DMS79 (cell line): ENCODE measurements around the gene OTP.

Source experiments
- DNase-seq: peaks from one replicate; lab custom pipeline; 2025; lab: John Stamatoyannopoulos, UW

The OTP gene

DNA sequence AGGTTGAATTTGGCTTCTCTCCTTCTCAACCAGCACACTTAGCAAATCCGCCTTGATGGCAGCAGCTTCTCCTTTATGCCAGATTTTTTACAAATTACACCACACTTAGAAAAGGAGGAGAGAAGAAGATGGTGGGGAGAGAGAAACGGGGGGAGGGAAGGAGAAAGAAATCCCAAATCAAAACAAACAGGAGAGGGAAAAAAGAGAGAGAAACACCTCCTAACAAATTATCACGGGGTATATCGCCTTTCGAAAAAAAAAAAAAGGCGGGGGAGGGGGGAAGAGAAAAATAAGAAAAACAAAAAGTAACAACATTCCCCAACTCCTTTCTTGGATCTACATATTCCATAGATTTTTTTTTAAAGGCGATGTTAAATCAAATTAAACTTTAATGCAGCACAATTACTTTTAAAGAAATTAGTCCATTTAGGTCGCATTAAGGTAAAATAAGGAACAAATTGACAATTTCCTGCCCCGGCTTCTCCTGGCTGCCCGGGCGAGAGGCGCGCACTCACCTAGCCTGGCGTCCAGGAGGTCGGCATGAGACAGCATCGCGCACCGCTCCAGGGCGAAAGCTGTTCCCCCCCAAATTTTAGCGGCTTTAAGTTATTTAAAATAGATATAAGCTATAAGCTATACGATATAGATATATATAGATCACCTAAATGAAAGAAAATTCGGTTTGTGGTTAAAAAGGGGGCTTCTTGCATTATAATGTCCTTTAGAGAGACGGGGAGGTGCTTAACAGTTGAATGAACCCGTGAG, at the start of gene OTP:
TSS of gene OTP (minus strand) at position 716 of the 765 bp plus-strand sequence. CDS start at position 552, 164 bp downstream.
- DNase-seq: no peak

DNA sequence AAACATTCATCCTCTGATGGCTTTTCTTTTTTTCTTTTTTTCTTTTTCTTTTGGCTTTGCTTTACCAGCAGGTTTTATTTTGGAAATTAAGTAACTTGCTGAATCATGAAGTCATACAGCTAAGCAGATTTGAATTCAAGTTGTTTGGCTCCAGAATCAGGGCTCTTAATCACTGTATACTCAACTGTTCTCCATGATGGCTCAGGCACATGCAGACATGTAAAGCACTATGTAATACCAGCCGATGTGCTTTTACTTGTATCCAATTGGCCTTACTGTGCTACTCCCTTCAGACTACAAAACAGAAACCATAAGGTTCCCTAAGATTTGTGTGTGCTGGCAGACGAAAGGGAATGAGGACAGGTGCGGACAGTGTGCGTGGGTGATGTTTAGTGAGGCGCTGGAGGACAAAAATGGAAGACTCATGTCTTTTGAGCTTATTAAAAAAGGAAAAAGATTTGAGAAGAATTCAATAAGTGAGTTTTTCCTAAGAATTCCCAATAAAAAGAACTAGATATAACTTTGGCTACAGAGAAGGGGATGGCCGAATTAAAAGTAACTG, 44.7 kb upstream of the OTP start:
- DNase-seq: no peak

DNA sequence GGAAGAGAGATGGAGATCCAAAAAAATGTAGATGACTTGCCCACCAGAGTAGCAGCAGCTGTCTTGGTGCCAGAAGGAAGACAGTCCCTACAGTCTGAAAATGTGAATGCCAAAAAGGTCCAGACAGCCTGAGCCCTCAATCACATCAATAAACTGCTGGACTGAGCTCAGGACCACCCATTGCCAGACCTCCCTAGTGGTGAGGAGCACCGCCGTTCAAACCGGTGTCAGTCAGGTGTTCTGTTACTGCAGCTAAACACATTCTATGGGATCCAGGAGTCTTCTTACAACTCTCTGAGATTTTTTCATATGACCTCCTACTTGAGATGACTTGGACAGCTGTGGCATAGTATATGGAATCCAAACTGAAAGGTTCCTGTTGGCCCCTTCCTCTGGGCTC, 32.0 kb upstream of the OTP start:
- DNase-seq: no peak

DNA sequence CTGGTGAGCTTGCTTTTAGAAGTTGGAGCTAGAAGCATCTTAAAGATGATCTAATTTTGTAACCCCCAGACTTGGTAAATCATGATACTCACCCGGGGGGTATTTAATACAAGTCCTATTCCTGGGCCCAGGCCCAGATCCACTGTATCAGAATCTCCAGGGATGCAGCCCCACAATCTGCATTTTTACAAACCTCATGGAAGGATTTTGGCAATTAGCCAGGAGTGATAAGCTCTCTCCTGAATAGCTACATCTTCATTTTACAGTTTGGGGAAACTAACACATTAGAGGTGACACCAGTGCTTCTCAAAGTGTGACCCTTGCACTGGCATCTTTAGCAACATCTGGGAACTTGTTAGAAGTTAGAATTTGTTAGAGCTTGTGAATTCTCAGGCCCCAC, 31.2 kb upstream of the OTP start:
- no peak for DNase-seq

DNA sequence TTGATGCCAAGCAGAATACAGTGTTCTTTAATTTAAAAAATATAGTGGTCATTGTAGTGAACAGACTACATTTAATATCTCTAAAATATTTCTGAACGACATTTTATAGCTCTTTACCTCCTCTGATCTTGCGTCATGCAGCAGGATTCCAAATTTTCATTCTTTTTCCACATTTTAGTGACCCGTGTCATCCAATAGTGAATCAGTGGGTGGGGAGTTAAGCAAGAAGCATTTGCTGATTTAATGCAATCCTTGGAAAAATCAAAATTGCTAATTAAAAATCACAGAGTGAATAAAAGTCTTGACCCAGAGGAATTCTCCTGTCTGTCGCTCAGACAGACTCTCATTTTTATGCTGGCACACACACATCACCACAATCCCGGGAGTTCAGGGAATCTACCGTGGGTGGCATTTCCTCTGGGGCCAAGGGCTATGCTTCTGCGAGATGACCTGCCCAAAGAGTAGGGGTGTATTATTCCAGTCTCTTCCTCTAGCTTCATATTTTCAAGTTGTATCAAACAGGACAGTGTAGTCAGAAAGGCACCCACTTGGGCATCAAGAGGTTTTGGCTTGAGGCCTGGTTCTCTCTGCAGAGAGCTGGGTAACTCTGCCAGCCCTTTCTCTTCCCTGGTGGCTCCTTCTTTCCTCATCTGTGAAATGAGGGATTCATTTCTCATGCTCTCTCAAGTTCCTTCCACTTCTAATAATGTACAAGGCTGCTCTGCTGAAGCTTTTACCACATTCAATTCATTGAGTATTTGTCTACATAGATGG, 24.8 kb upstream of the OTP start:
- no peak for DNase-seq

DNA sequence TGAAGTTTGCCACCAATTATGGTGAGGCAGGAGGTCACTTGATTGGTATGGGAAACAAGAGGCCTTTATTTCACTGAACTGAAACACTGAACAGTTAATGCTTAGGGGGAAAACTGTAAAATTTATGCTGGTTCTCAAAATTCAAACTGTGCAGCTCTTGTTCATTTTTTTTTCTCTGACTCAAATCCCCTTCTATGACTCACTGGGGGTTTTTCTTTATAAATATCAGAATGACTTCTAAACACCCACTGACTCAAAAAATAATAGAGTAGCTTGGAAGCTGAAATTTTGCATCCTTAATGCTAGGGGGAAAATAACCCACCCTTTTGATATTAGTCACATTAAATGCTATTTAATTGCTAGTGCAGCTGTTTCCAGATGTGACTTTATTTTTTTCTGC, 24.1 kb upstream of the OTP start:
- DNase-seq: no peak

DNA sequence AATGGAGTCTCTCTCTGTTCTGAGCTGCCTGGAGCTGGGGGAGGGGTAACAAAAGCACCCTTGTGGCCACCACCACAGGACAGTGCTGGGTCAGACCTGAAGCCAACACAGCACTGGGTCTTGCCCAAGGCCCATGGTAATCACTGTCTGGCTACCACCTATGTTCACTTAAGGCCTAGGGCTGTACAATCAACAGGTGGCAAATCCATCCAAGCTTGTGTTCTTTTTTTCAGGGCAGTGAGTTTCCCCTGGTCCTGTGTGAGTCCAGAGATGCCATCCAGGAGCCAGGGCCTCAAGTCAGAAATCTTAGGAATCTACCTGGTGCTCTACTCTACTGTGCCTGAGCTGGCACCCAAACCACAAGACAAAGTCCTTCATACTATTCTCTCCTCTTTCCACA, 20.1 kb upstream of the OTP start:
- DNase-seq: no peak

DNA sequence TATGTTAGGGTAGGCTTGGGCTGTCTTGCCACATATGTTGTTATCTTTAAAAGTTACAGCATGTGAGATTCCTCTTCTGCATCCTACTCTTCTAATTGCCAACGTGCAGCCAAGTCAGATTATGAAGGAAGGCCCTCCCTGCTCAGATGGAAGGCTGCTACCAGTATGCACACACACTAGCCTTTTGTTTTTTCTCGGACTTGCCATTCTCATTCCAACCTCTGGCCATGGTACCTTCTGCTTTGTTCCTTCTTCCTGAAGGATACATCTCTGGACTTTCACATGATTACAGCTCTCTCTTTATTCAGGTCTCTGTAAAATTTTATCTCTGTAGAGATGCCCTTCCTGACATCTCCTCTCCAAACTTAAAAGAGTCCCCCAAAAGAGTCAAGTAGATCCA, 12.8 kb upstream of the OTP start:
- no peak for DNase-seq

DNA sequence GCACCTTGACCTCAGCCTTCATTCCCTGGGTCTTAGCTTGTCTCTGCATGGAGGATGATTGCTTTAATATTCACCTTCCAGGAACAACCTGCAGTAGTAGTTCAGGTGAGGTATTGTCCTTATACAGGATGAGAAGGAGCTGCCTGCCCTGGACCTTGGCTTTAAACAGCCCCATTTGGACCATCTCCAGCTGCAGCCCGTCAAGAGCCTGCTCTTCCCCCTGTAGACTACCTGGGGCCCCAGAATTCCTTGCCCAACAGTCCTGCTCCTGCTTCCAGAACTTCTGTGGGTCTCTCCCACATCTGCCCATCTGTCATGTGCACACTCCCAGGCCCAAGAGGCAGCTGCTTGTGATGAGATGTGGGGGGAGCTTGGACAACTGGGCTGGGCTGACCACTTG, 12.2 kb upstream of the OTP start:
- no peak for DNase-seq

DNA sequence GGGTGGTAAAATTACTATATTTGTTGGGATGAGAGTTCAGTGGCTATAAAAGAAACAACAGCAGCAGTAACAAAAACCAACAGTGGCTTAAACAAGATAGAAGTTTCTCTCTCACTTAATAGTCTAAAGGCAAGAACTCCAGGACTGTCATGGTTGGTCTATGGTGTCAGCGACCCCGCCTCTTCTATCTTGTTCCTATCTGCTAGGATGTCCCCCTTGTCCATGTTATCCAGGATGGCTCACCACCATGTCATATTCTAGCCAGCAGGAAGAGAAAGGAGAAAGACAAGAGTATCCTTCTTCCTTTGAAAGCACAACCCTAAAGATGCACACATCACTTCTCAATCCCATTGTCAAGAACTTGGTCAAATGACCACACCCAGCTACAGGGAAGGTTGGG, 11.3 kb upstream of the OTP start:
- no peak for DNase-seq

DNA sequence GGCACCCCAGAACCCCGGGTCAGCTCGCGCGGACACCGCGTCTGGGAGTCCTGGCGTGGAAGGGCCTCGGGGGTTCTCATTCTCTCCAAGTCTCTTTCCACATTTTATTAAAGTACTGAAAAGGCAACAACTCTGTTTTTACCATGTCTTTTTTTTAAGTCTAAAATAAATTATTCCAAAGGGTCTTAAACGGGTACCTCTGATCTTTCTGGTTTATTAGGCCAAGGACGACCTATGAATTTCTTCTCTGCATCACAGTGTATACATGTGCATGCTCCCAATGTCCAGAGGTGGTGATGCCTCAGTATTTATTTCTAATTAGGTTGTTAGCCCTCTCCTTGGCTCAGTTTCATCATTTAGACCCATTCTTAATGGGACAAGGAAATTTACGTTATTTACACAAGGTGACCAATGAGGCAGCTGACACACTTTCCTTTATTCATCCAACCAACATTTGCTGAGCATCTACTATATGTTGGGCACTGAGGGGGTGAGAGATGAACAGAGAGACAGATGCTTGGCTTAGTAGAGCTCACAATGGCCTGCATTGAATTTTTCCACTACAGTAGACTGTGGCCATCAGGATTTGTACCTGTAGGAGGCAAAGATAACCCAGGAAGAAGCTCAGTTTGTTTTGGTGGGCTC, 7.6 kb upstream of the OTP start:
- DNase-seq: no peak

DNA sequence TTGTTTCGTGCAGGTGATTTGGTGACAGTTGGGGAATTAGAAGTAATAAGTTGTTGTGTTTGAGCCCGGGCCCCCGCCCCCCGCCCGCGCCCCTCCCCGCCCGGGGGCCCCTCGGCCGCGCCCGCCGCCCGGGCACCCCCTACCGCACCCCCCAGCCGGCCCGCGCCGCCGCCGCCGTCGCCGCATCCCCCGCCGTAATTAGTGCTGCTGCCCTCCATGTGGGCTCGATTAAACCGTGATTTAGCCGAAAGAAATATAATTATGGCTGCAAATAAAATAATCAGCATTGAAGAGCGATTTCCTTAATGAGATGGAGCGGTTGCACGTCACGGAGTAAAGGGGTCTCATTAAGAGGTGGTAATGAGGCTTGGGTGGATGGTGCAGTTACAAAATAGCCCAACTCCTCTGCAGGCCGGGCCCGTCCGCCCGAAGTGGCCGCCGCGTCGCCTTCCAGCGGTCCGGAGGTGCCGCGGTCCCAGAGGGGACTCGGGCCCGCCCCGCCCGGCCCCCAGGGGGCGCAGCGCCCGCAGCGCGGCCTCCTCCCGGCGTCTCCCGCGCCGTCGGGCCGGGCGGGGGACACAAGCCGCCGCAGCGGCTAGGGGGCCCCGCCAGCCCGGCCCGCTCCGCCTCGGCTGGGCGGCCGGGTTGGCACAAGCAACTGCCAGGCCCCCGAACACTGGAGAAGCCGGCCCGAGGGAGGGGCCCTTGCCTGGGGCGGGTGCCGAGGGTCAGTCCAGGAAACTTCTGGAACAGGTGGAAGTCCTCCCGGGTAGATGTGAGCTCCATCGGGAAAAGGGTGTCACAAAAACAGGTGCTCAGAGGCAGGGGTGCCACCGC, 6.9 kb upstream of the OTP start:
- no peak for DNase-seq

DNA sequence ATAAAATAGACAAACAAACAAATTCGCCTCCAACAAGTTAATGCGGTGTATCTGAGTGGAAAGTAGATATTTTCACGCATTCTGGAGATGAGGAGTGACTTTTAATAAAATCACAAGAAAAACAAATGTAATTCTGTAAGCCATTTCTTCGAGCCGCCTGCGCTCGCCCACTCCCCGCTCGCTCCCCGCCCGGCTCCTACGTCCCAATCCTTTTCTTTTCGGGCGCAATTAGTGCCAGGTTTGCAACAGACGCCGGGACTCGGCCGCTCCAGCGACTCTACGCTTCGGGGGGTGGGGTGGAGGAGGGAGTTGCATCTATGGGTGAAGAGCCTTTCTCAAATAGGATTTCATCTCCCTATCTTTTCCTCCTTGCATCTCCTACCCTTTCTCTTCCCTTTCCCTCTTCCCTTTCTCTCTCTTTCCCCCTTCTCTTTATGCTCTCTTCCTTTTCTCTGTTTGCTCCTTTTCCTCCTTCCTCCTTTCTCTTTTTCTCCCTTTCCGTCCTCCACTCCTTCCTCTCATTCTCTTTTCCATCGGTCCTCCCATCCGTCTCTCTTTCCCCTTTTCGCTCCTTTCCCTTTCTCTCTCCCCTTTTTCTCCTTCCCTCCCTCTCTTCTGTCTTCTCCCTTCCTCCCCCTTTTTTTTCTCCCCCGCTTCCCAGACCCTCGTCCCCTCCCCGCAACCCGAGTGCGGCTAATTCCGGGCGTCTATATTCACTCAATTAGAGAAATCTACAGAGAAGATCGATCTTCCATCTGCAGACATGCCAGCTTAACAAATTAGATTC, 6.1 kb upstream of the OTP start:
- no peak for DNase-seq

DNA sequence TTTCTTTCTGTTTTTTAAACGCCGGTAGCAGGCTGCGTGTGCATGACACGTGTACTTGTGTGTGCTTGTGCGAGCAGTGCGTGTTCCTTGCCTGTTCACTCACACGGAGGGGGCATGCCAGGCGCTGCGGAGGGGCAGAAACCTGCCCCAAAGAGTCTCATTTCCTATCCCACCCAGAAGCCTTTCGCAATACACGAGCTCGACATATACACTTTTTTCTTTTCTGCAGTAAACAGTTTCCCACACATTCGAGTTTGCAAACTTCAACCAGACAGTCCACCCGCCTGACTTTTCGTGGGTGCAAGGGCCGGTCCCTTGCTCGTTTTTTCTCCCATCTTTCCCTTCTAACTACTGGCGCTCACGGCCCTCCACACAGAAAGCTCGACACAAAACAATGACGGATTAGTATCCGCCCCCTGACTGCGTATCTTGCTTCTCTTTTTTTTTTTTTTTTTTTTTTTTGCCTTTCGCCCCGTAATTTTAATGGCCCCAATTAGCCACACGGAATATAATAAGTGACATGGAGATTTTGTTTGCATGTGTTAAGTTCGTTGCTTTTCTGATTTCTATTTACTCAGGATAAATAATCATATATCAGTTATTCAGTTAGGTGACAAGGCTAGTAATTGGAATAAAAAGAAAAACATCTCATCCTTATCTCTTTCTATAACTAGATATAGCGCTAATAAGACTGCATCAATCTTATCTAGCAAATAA, 5.3 kb upstream of the OTP start:
- no peak for DNase-seq

DNA sequence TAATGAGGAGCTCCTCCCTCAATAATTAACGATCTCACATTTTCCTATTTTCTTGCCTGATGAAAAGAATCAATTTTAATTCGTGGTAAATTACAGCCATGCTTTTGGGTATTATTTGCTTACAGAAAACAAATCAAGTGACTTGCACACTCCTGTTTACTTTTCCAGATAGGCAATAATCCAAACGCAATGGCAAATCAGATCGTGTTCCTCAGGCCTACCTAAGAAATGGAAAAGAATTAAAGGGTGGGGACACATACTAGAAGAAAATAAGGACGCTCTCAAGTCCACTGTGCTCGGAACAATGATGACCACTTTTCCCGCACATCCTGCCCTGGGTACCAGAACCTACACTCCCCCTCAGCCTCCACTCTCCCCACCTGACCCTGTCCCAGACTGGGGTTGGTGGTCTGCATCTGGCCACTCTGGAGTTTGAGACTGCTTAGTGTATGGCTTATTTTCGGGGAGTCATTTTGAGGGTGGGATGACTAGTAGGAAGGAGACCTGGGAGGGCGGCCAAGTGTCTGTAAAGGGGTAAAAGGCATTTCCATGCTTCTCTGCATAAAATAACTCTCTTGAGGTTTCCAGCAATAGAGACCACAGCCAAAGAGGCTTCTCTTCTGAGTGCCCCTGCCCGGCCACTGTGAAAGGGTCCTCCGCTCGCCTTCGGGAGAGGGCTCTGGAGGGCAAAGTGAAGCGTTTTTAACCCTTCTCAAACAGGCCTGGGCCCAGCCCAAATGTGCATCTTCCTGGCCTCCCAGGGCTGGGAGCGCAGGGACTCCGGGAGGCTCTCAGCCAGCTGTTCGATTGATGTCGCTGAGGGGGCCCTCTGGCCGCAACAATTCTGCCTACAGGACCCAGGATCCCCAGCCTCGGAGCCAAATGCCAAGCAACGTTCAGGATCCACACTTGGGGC, 4.5 kb upstream of the OTP start:
- DNase-seq: no peak

DNA sequence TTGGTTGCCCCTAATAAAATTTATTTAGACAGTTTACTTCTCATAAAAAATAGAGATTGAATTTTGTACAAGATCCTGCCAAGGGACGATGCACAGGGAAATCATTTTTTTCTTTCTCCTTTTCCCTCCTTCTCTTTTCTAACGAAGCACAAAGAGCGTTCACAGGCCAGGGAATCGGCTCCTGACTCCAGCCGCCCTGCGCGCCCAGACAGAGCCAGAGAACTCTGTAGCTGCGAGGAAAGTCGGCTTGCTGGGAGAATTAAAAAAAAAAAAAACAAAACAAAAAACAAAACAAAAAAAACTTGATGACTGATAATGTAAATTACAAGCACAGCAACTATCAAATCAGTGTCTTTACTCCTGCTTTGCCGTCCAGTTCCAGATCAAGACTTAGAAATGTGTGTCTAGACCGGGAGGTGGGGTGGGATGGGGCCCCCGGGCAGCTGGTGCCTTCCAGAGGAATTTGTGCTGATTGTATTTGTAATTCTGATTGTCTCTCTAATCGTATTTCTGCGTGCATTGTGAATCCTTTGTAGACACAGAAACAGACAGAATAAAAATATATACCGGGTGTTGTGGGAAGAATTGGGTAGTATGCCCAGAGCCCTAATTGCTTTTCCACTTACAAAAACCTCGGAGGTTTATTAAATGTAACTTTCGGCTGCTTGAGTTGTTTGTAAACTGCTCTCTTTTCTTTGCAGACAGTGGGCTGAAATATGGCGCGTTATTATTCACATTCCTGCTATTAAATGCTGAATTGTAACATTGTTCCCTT, 3.6 kb upstream of the OTP start:
- no peak for DNase-seq

DNA sequence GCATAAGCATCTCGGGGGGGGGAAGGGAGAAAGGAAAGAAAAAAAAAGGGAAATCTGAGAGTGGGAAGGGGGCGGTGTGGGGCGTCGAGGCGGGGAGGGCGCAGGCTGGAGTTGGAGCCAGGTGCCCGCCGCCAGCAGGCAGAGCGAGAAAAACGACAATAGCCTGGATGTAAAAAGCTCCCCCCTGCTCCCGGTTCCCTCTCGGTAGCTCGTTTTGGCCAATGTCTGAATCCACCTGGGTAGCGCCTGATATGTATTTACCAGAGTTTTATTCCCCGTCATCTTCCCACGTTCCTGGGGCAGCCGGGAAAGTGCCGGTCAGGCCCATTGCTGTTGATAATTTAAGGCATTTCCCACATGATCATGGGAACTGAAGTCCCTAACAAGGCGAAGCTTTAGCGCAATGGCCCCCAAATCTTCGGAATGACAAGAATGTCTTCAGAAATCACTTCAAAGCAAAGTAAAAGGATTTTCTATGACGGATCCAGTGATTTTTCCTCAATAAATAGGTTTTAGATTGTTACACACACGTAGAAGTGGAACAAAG, 3.0 kb upstream of the OTP start:
- DNase-seq: no peak
